Measurements from ENCODE around the gene ZNF366.
"Not testable (repeated sequence)": the region's sequence is repeated elsewhere in the genome, so short reads cannot be mapped to it uniquely, and the experiment has no call there.

The ZNF366 gene

GRCh38 chr5:72436796-72437471, 70.3 kb downstream of the ZNF366 start:
- DNase-seq = no peak

GRCh38 chr5:72434781-72435437, 72.3 kb downstream of the ZNF366 start:
- no peak for DNase-seq

GRCh38 chr5:72434056-72434780, 73.0 kb downstream of the ZNF366 start:
- no peak for DNase-seq

- DNase-seq = no peak
Measured at GRCh38 chr5:72433522-72433921, 73.7 kb downstream of the ZNF366 start.

GRCh38 chr5:72428669-72429068, 78.5 kb downstream of the ZNF366 start:
- no peak for DNase-seq

- DNase-seq = no peak
Measured at GRCh38 chr5:72427488-72428437, 79.4 kb downstream of the ZNF366 start.

GRCh38 chr5:72427016-72427415, 80.2 kb downstream of the ZNF366 start:
- no peak for DNase-seq

- DNase-seq = no peak
Measured at GRCh38 chr5:72426019-72426418, 81.2 kb downstream of the ZNF366 start.

GRCh38 chr5:72418271-72418670, 88.9 kb downstream of the ZNF366 start:
- DNase-seq = no peak

GRCh38 chr5:72417333-72418062, 89.7 kb downstream of the ZNF366 start:
- no peak for DNase-seq

- no peak for DNase-seq
Measured at GRCh38 chr5:72415616-72416325, 91.4 kb downstream of the ZNF366 start.

GRCh38 chr5:72412283-72413055, 94.7 kb downstream of the ZNF366 start:
- DNase-seq = no peak

GRCh38 chr5:72410688-72411295, 96.4 kb downstream of the ZNF366 start:
- DNase-seq = no peak

GRCh38 chr5:72408603-72409002, 98.6 kb downstream of the ZNF366 start:
- DNase-seq = no peak

- DNase-seq = no peak
Measured at GRCh38 chr5:72408127-72408526, 99.1 kb downstream of the ZNF366 start.

- no peak for DNase-seq
Measured at GRCh38 chr5:72407541-72407940, 99.7 kb downstream of the ZNF366 start.

- DNase-seq = no peak
Measured at GRCh38 chr5:72407078-72407477, 100.1 kb downstream of the ZNF366 start.

- not testable (repeated sequence) for DNase-seq
Measured at GRCh38 chr5:72404771-72405170, 102.4 kb downstream of the ZNF366 start.

GRCh38 chr5:72402959-72403628, 104.1 kb downstream of the ZNF366 start:
- DNase-seq = no peak

Data from effector CD8-positive, alpha-beta T cell (primary cell).